Panc1 (cell line): Measurements from ENCODE around the gene RNF214.

Experiments used
- POLR2AphosphoS5 ChIP-seq: IDR thresholded peaks from 2 replicates; pipeline ENCODE4 v1.6.1; 2012; ENCODE audit warnings: mild to moderate bottlenecking, low read depth, low read length, moderate library complexity
- REST ChIP-seq, 2 experiments: IDR thresholded peaks; 2 replicates each; pipeline ENCODE4 v1.6.1; 2011 to 2012; ENCODE audit warnings: low read depth in 2 of 2, control low read depth in 1 of 2, low read length in 1 of 2, mild to moderate bottlenecking in 1 of 2, moderate library complexity in 1 of 2; ENCODE audit not compliant: insufficient read depth in 1 of 2
- TF ChIP-seq, protein P1 (sequence below): fragments of 450-650 bp; IDR thresholded peaks from 2 replicates; pipeline ENCODE4 v1.5.1; 2017; ENCODE audit warnings: mild to moderate bottlenecking

GRCh38 chr11:117201658-117202305, 30.7 kb upstream of the RNF214 start:
- TF ChIP-seq POLR2AphosphoS5 (no peak), REST (IDR thresholded peaks at IDR 0.05; ENCODE audit: insufficient read depth in 1 of 2, low read depth in 2 of 2, low read length in 1 of 2) (no peak)
- TF ChIP-seq, protein P1, sequence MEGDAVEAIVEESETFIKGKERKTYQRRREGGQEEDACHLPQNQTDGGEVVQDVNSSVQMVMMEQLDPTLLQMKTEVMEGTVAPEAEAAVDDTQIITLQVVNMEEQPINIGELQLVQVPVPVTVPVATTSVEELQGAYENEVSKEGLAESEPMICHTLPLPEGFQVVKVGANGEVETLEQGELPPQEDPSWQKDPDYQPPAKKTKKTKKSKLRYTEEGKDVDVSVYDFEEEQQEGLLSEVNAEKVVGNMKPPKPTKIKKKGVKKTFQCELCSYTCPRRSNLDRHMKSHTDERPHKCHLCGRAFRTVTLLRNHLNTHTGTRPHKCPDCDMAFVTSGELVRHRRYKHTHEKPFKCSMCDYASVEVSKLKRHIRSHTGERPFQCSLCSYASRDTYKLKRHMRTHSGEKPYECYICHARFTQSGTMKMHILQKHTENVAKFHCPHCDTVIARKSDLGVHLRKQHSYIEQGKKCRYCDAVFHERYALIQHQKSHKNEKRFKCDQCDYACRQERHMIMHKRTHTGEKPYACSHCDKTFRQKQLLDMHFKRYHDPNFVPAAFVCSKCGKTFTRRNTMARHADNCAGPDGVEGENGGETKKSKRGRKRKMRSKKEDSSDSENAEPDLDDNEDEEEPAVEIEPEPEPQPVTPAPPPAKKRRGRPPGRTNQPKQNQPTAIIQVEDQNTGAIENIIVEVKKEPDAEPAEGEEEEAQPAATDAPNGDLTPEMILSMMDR, result no peak
